PC-9 (cell line): ENCODE data around the gene EID1.

Experiments used
- CTCF ChIP-seq: fragments of 200-600 bp; sonication (generic); conservative IDR thresholded peaks from 2 replicates; pipeline ENCODE4 v1.6.1; 2017; ENCODE audit warnings: mixed run types, antibody characterized with exemption, mild to moderate bottlenecking, moderate library complexity
- EZH2 ChIP-seq: fragments of 200-600 bp; sonication (generic); IDR thresholded peaks from 2 replicates; pipeline ENCODE4 v1.8.0; 2017; ENCODE audit warnings: antibody characterized with exemption, low read depth

- no peak for TF ChIP-seq EZH2
- TF ChIP-seq CTCF = no peak
Observed at GRCh38 chr15:48880070-48880634, 2.2 kb downstream of the EID1 start.
